GM23338 (cell line): ENCODE data around the gene SH3RF3. TPM values are rescaled to one million over a fixed set of nuclear protein-coding genes. Genes with fewer than 3 reads are reported as not detected.

ENCODE experiments used
- ATAC-seq: fragments of 200-7000 bp; cut with Tn5 transposase; 3 replicates; pipeline ENCODE4 v1.9.1; 2020
- DNase-seq: peaks from one replicate; pipeline ENCODE4 v3.0.0-alpha.2; 2015; ENCODE audit warnings: low spot score
- H2AFZ ChIP-seq: fragments of 200-600 bp; sonication (generic); 2 replicates; pipeline ENCODE4 v1.8.0; 2016; ENCODE audit warnings: antibody characterized with exemption, mild to moderate bottlenecking, moderate library complexity
- H3F3A ChIP-seq: fragments of 200-600 bp; sonication (generic); replicated peaks from 2 replicates; pipeline ENCODE4 v1.8.0; 2017; ENCODE audit warnings: antibody characterized with exemption, mixed run types, low read depth
- H3K27ac ChIP-seq: fragments of 200-600 bp; sonication (generic); 2 replicates; pipeline ENCODE4 v1.6.1; 2016; ENCODE audit warnings: low read depth
- H3K27me3 ChIP-seq: fragments of 200-600 bp; sonication (generic); 2 replicates; pipeline ENCODE4 v1.8.0; 2016; ENCODE audit warnings: mild to moderate bottlenecking, mixed run types, moderate library complexity; ENCODE audit not compliant: insufficient read depth
- H3K36me3 ChIP-seq: fragments of 200-600 bp; sonication (generic); 2 replicates; pipeline ENCODE4 v1.8.0; 2016; ENCODE audit warnings: mild to moderate bottlenecking; ENCODE audit not compliant: insufficient read depth
- H3K4me1 ChIP-seq: fragments of 200-600 bp; sonication (generic); 2 replicates; pipeline ENCODE4 v1.8.0; 2016; ENCODE audit warnings: mild to moderate bottlenecking, moderate library complexity; ENCODE audit not compliant: insufficient read depth
- H3K4me2 ChIP-seq: fragments of 200-600 bp; sonication (generic); 2 replicates; pipeline ENCODE4 v1.7.1; 2017; ENCODE audit warnings: mixed run types
- H3K4me3 ChIP-seq: fragments of 200-600 bp; sonication (generic); 2 replicates; pipeline ENCODE4 v1.6.1; 2016; ENCODE audit warnings: mixed run types
- H3K79me2 ChIP-seq: fragments of 200-600 bp; sonication (generic); replicated peaks from 2 replicates; pipeline ENCODE4 v1.8.0; 2017; ENCODE audit warnings: mild to moderate bottlenecking; ENCODE audit not compliant: insufficient read depth
- H3K9me2 ChIP-seq: fragments of 200-600 bp; sonication (generic); 2 replicates; pipeline ENCODE4 v1.8.0; 2017; ENCODE audit not compliant: insufficient read depth
- H4K20me1 ChIP-seq: fragments of 200-600 bp; sonication (generic); replicated peaks from 2 replicates; pipeline ENCODE4 v1.8.0; 2017; ENCODE audit warnings: mild to moderate bottlenecking; ENCODE audit not compliant: insufficient read depth
- H3K27ac Mint-ChIP-seq: 2 replicates; pipeline ENCODE4 v1.8.0; 2020; ENCODE audit warnings: inconsistent platforms, mild to moderate bottlenecking, moderate library complexity, mixed read lengths
- H3K27me3 Mint-ChIP-seq: 3 replicates; pipeline ENCODE4 v1.8.0; 2022; ENCODE audit warnings: low read depth, mild to moderate bottlenecking, moderate library complexity, mixed read lengths, inconsistent platforms; ENCODE audit not compliant: insufficient read depth, poor library complexity
- H3K36me3 Mint-ChIP-seq: 3 replicates; pipeline ENCODE4 v1.8.0; 2021; ENCODE audit warnings: low read depth, mild to moderate bottlenecking, inconsistent platforms, moderate library complexity, mixed read lengths
- H3K4me1 Mint-ChIP-seq: 3 replicates; pipeline ENCODE4 v1.8.0; 2020; ENCODE audit warnings: mild to moderate bottlenecking, inconsistent platforms, mixed read lengths
- H3K4me3 Mint-ChIP-seq: 3 replicates; pipeline ENCODE4 v1.8.0; 2021; ENCODE audit warnings: moderate library complexity, mild to moderate bottlenecking, inconsistent platforms, mixed read lengths
- H3K9me3 Mint-ChIP-seq: 3 replicates; pipeline ENCODE4 v1.8.0; 2020; ENCODE audit warnings: moderate library complexity, mild to moderate bottlenecking, inconsistent platforms, mixed read lengths
- CREB1 ChIP-seq: fragments of 250-450 bp; sonication (Bioruptor Pico); IDR thresholded peaks from 2 replicates; pipeline ENCODE4 v1.5.0; 2020; ENCODE audit warnings: low read depth, mild to moderate bottlenecking, moderate library complexity
- CTCF ChIP-seq, 2 experiments: fragments of 200-600 bp in 1 of 2; sonication (generic) in 1 of 2; conservative IDR thresholded peaks; 2 replicates each; pipeline versions ENCODE4 v1.5.1 to v1.6.1; 2016 to 2017; ENCODE audit warnings: antibody characterized with exemption in 2 of 2, low read depth in 2 of 2, mild to moderate bottlenecking in 2 of 2, moderate library complexity in 1 of 2
- ETS1 ChIP-seq: IDR thresholded peaks from 2 replicates; pipeline ENCODE4 v1.6.1; 2016; ENCODE audit warnings: antibody characterized with exemption
- EZH2 ChIP-seq: fragments of 200-600 bp; sonication (generic); IDR thresholded peaks from one replicate; pipeline ENCODE4 v1.8.0; 2017; ENCODE audit warnings: antibody characterized with exemption, mild to moderate bottlenecking, low read depth; ENCODE audit not compliant: unreplicated experiment
- EZH2phosphoT487 ChIP-seq: fragments of 200-600 bp; sonication (generic); IDR thresholded peaks from one replicate; pipeline ENCODE4 v1.8.1; 2018; ENCODE audit warnings: antibody characterized with exemption; ENCODE audit not compliant: unreplicated experiment
- JUNB ChIP-seq: IDR thresholded peaks from one replicate; pipeline ENCODE4 v1.6.1; 2016; ENCODE audit warnings: antibody characterized with exemption; ENCODE audit not compliant: unreplicated experiment
- NANOG ChIP-seq: IDR thresholded peaks from 2 replicates; pipeline ENCODE4 v1.6.1; 2016; ENCODE audit warnings: antibody characterized with exemption, borderline replicate concordance
- POLR2AphosphoS5 ChIP-seq: IDR thresholded peaks from 2 replicates; pipeline ENCODE4 v1.6.1; 2016; ENCODE audit warnings: antibody characterized with exemption, low read depth
- REST ChIP-seq: IDR thresholded peaks from one replicate; pipeline ENCODE4 v1.6.1; 2018; ENCODE audit warnings: antibody characterized with exemption; ENCODE audit not compliant: unreplicated experiment
- STAT1 ChIP-seq: IDR thresholded peaks from one replicate; pipeline ENCODE4 v1.6.1; 2016; ENCODE audit warnings: antibody characterized with exemption; ENCODE audit not compliant: unreplicated experiment
- ZNF114 ChIP-seq: fragments of 250-450 bp; sonication (Bioruptor Pico); IDR thresholded peaks from 2 replicates; pipeline ENCODE4 v1.5.0; 2020; ENCODE audit warnings: mild to moderate bottlenecking, moderate library complexity
- ZNF331 ChIP-seq: fragments of 250-450 bp; sonication (Bioruptor Pico); IDR thresholded peaks from 2 replicates; pipeline ENCODE4 v1.5.0; 2020; ENCODE audit warnings: low read depth, mild to moderate bottlenecking, moderate library complexity
- ZNF462 ChIP-seq: fragments of 250-450 bp; sonication (Bioruptor Pico); IDR thresholded peaks from 2 replicates; pipeline ENCODE4 v1.5.0; 2020; ENCODE audit warnings: mild to moderate bottlenecking, moderate library complexity
- polyA plus RNA-seq: library from polyadenylated mRNA; unstranded; fragments of >200 nt; fragmentation: Nextera tagmentation; extraction: Ambion mirVana; gene quantifications from 2 replicates; pipeline ENCODE4 v1.2.1, GENCODE V29; 2016
- total RNA-seq: library from RNA; depleted of rRNA; stranded (reverse); fragments of >200 nt; shearing (Covaris generic); gene quantifications from 2 replicates; pipeline ENCODE4 v1.2.3, GENCODE V29; 2014

The SH3RF3 gene
- total and polyA plus RNA-seq, 2 experiments from 2014 or later, result 0.11 to 0.63 TPM

- Mint-ChIP-seq H3K9me3 (no peaks in the 10 kb centered on the region), H3K4me1 (no peaks in the 10 kb centered on the region), H3K27ac (no peak overlapping the region), H3K4me3 (no peak overlapping the region), H3K27me3 (peaks cover 8% of the 10 kb centered on the region), H3K36me3 (no peaks in the 10 kb centered on the region)
- Histone ChIP-seq H3K9me2 (no peaks in the 10 kb centered on the region), H3K4me2 (no peak overlapping the region), H3K4me3 (no peak overlapping the region), H2AFZ (no peak overlapping the region), H3K4me1 (no peaks in the 10 kb centered on the region), H3K36me3 (no peaks in the 10 kb centered on the region), H3K27ac (no peak overlapping the region), H4K20me1 (no peaks in the 10 kb centered on the region), H3F3A (no peaks in the 10 kb centered on the region), H3K79me2 (no peaks in the 10 kb centered on the region), H3K27me3 (no peaks in the 10 kb centered on the region)
- DNase-seq (no peak), ATAC-seq (no peak)
- TF ChIP-seq REST, result no peak
- TF ChIP-seq POLR2AphosphoS5, result no peak
- TF ChIP-seq ZNF462 (CRISPR knock-in tag), result no peak
- no peak for TF ChIP-seq EZH2phosphoT487
- TF ChIP-seq NANOG, result no peak
- no peak for TF ChIP-seq CTCF (conservative IDR thresholded peaks at IDR 0.05; ENCODE audit: low read depth in 2 of 2)
- no peak for TF ChIP-seq ZNF114
- TF ChIP-seq EZH2, result no peak
- TF ChIP-seq JUNB, result no peak
- TF ChIP-seq CREB1 (CRISPR knock-in tag), result no peak
- TF ChIP-seq ETS1, result no peak
- TF ChIP-seq ZNF331, result no peak
- no peak for TF ChIP-seq STAT1
Measured at GRCh38 chr2:109528811-109529501, 400.0 kb downstream of the SH3RF3 start.
